Activated CD4-positive, alpha-beta memory T cell treated with anti-CD3 and anti-CD28 coated beads, Interleukin-2, amount 10 ng/mL, durations not matched to agents 7 days and 5 days (primary cell): ENCODE measurements around the gene DYNLT1. TPM values are rescaled to one million over a fixed set of nuclear protein-coding genes. Genes with fewer than 3 reads are reported as not detected.
"Not testable (repeated sequence)": the region's sequence is repeated elsewhere in the genome, so short reads cannot be mapped to it uniquely, and the experiment has no call there.

ENCODE experiments used
- CTCF ChIA-PET: fragments of 350-600 bp; sonication (Branson Sonifier 250); formaldehyde crosslinking; loops from one replicate; lab custom pipeline; 2021; ENCODE audit warnings: antibody characterized with exemption, inconsistent platforms; lab: Charles Lee
- POLR2A ChIA-PET: fragments of 350-600 bp; sonication (Branson Sonifier 250); formaldehyde crosslinking; loops from one replicate; lab custom pipeline; 2021; ENCODE audit warnings: antibody characterized with exemption; lab: Charles Lee
- DNase-seq: peaks from one replicate; pipeline ENCODE4 v3.0.0-alpha.2; 2020
- H3K27ac Mint-ChIP-seq: one replicate; pipeline ENCODE4 v1.8.0; 2021; ENCODE audit warnings: mild to moderate bottlenecking, mixed read lengths
- H3K27me3 Mint-ChIP-seq: one replicate; pipeline ENCODE4 v1.8.0; 2021; ENCODE audit warnings: mixed read lengths
- H3K36me3 Mint-ChIP-seq: one replicate; pipeline ENCODE4 v1.8.0; 2021; ENCODE audit warnings: low read depth, mixed read lengths
- H3K4me1 Mint-ChIP-seq: one replicate; pipeline ENCODE4 v1.8.0; 2021; ENCODE audit warnings: mixed read lengths
- H3K4me3 Mint-ChIP-seq: one replicate; pipeline ENCODE4 v1.8.0; 2021; ENCODE audit warnings: mild to moderate bottlenecking, mixed read lengths
- H3K9me3 Mint-ChIP-seq: one replicate; pipeline ENCODE4 v1.8.0; 2021; ENCODE audit warnings: mixed read lengths
- total RNA-seq, 2 experiments: library from RNA; stranded (reverse); gene quantifications; one replicate each; pipeline ENCODE4 v1.2.3, GENCODE V29; 2021

Gene DYNLT1
- total RNA-seq, 2 experiments from 2014 or later = 130 to 133 TPM

- no peak for DNase-seq
- Mint-ChIP-seq H3K36me3 (peaks cover 79% of the 10 kb centered on the region), H3K9me3 (no peaks in the 10 kb centered on the region), H3K27ac (peak overlapping the region; percentile 63), H3K4me3 (no peak overlapping the region), H3K27me3 (no peaks in the 10 kb centered on the region), H3K4me1 (peaks cover 60% of the 10 kb centered on the region)
- ChIA-PET POLR2A (interaction anchor here (4.1 kb wide), 1 partner anchor 10 kb away, joined by 23 read pairs; the partner anchor contains the start of gene DYNLT1), CTCF (no interaction called here)
Measured at GRCh38 chr6:158634695-158635426, 9.7 kb downstream of the DYNLT1 start.

GRCh38 chr6:158633127-158633526 is 11.4 kb downstream of the DYNLT1 start:
- peaks cover 55% of the 10 kb centered on the region for H3K4me1 Mint-ChIP-seq
- peak overlapping the region; percentile 47 for H3K27ac Mint-ChIP-seq
- no peak overlapping the region for H3K4me3 Mint-ChIP-seq
- no peaks in the 10 kb centered on the region for H3K27me3 Mint-ChIP-seq
- POLR2A ChIA-PET = interaction anchor here (0.9 to 4.1 kb wide), 2 partner anchors 11 to 17 kb away, joined by 3 to 23 read pairs; partner anchors contain the start of gene DYNLT1
- CTCF ChIA-PET = interaction anchor here (1.3 kb wide), 1 partner anchor 58 kb away, joined by 8 read pairs; no protein-coding TSS in a partner anchor
- no peak for DNase-seq
- H3K9me3 Mint-ChIP-seq = no peaks in the 10 kb centered on the region
- peaks cover 75% of the 10 kb centered on the region for H3K36me3 Mint-ChIP-seq

GRCh38 chr6:158632538-158633119 is 11.9 kb downstream of the DYNLT1 start:
- H3K9me3 Mint-ChIP-seq, DNase-seq, H3K27me3 Mint-ChIP-seq, H3K4me3 Mint-ChIP-seq: not testable (repeated sequence)
- CTCF ChIA-PET = interaction anchor here (1.3 kb wide), 1 partner anchor 59 kb away, joined by 8 read pairs; no protein-coding TSS in a partner anchor
- H3K4me1 Mint-ChIP-seq = peaks cover 58% of the 10 kb centered on the region
- H3K36me3 Mint-ChIP-seq = peaks cover 78% of the 10 kb centered on the region
- POLR2A ChIA-PET = interaction anchor here (0.9 to 4.1 kb wide), 2 partner anchors 12 to 18 kb away, joined by 3 to 23 read pairs; partner anchors contain the start of gene DYNLT1
- H3K27ac Mint-ChIP-seq = peak overlapping the region; percentile 58

- H3K4me3 Mint-ChIP-seq = no peak overlapping the region
- DNase-seq = peak; percentile 11
- peaks cover 57% of the 10 kb centered on the region for H3K4me1 Mint-ChIP-seq
- CTCF ChIA-PET = interaction anchor here (1.3 kb wide), 1 partner anchor 59 kb away, joined by 8 read pairs; no protein-coding TSS in a partner anchor
- H3K36me3 Mint-ChIP-seq = peaks cover 78% of the 10 kb centered on the region
- H3K27me3 Mint-ChIP-seq = no peaks in the 10 kb centered on the region
- POLR2A ChIA-PET = interaction anchor here (2.2 to 4.1 kb wide), 3 partner anchors 8 to 13 kb away, joined by 7 to 23 read pairs (median 18); partner anchors contain the start of gene DYNLT1
- no peaks in the 10 kb centered on the region for H3K9me3 Mint-ChIP-seq
- peak overlapping the region; percentile 58 for H3K27ac Mint-ChIP-seq
Measured at GRCh38 chr6:158631678-158632537, 12.6 kb downstream of the DYNLT1 start.

GRCh38 chr6:158630938-158631616 is 13.5 kb downstream of the DYNLT1 start:
- POLR2A ChIA-PET = interaction anchor here (1.7 to 2.8 kb wide), 3 partner anchors 9 to 72 kb away, joined by 3 to 18 read pairs (median 7); partner anchors contain the start of gene DYNLT1
- peak; percentile 15 for DNase-seq

GRCh38 chr6:158629367-158630221 is 14.9 kb downstream of the DYNLT1 start:
- CTCF ChIA-PET = interaction anchor here (0.6 to 2.0 kb wide), 6 partner anchors 8 to 415 kb away, joined by 3 to 11 read pairs (median 4); no protein-coding TSS in a partner anchor
- peak; percentile 30 for DNase-seq
- Mint-ChIP-seq H3K9me3 (no peaks in the 10 kb centered on the region), H3K36me3 (peaks cover 74% of the 10 kb centered on the region), H3K27ac (no peak overlapping the region), H3K4me1 (peaks cover 39% of the 10 kb centered on the region), H3K27me3 (no peaks in the 10 kb centered on the region), H3K4me3 (no peak overlapping the region)
- POLR2A ChIA-PET = interaction anchor here (1.2 to 2.8 kb wide), 4 partner anchors 11 to 397 kb away, joined by 3 to 18 read pairs (median 5); partner anchors contain the start of gene DYNLT1

More at GRCh38 chr6:158630938-158631616, 13.5 kb downstream of the DYNLT1 start:
- H3K27ac Mint-ChIP-seq = peak overlapping the region; percentile 58
- H3K4me3 Mint-ChIP-seq = no peak overlapping the region
- peaks cover 50% of the 10 kb centered on the region for H3K4me1 Mint-ChIP-seq
- no peaks in the 10 kb centered on the region for H3K9me3 Mint-ChIP-seq
- no peaks in the 10 kb centered on the region for H3K27me3 Mint-ChIP-seq
- CTCF ChIA-PET = interaction anchor here (0.6 to 2.0 kb wide), 3 partner anchors 29 to 805 kb away, joined by 3 to 11 read pairs (median 8); no protein-coding TSS in a partner anchor
- H3K36me3 Mint-ChIP-seq = peaks cover 78% of the 10 kb centered on the region

GRCh38 chr6:158628542-158628941 is 16.0 kb downstream of the DYNLT1 start:
- H3K9me3 Mint-ChIP-seq = no peaks in the 10 kb centered on the region
- H3K4me1 Mint-ChIP-seq = peaks cover 39% of the 10 kb centered on the region
- no peak overlapping the region for H3K27ac Mint-ChIP-seq
- H3K4me3 Mint-ChIP-seq = no peak overlapping the region
- no peaks in the 10 kb centered on the region for H3K27me3 Mint-ChIP-seq
- no peak for DNase-seq
- peaks cover 68% of the 10 kb centered on the region for H3K36me3 Mint-ChIP-seq
- POLR2A ChIA-PET = interaction anchor here (1.4 to 2.1 kb wide), 2 partner anchors 14 to 16 kb away, joined by 4 to 6 read pairs; partner anchors contain the start of gene DYNLT1
- CTCF ChIA-PET = interaction anchor here (0.9 to 1.7 kb wide), 5 partner anchors 9 to 63 kb away, joined by 3 to 5 read pairs (median 4); partner anchors contain the start of gene DYNLT1

- no peaks in the 10 kb centered on the region for H3K9me3 Mint-ChIP-seq
- POLR2A ChIA-PET = interaction anchor here (1.4 to 2.1 kb wide), 2 partner anchors 15 to 17 kb away, joined by 4 to 6 read pairs; partner anchors contain the start of gene DYNLT1
- peaks cover 66% of the 10 kb centered on the region for H3K36me3 Mint-ChIP-seq
- CTCF ChIA-PET = interaction anchor here (0.9 to 1.7 kb wide), 5 partner anchors 10 to 64 kb away, joined by 3 to 5 read pairs (median 4); partner anchors contain the start of gene DYNLT1
- no peak overlapping the region for H3K27ac Mint-ChIP-seq
- no peak for DNase-seq
- no peak overlapping the region for H3K4me3 Mint-ChIP-seq
- peaks cover 38% of the 10 kb centered on the region for H3K4me1 Mint-ChIP-seq
- H3K27me3 Mint-ChIP-seq = no peaks in the 10 kb centered on the region
Measured at GRCh38 chr6:158627940-158628211, 16.7 kb downstream of the DYNLT1 start.

- Mint-ChIP-seq H3K4me3 (no peak overlapping the region), H3K36me3 (peaks cover 66% of the 10 kb centered on the region), H3K27me3 (no peaks in the 10 kb centered on the region), H3K4me1 (peaks cover 43% of the 10 kb centered on the region), H3K9me3 (no peaks in the 10 kb centered on the region), H3K27ac (peak overlapping the region; percentile 57)
- DNase-seq = peak; percentile 14
- ChIA-PET CTCF (interaction anchor here (1.5 to 1.7 kb wide), 2 partner anchors 17 to 33 kb away, joined by 3 to 5 read pairs; partner anchors contain the start of gene DYNLT1), POLR2A (interaction anchor here (1.4 to 2.1 kb wide), 2 partner anchors 16 to 17 kb away, joined by 4 to 6 read pairs; partner anchors contain the start of gene DYNLT1)
Measured at GRCh38 chr6:158627168-158627939, 17.2 kb downstream of the DYNLT1 start.
